GM23338 (cell line): ENCODE results near the gene COA6. TPM values are rescaled to one million over a fixed set of nuclear protein-coding genes. Genes with fewer than 3 reads are reported as not detected.

Source experiments
- ATAC-seq: fragments of 200-7000 bp; cut with Tn5 transposase; 3 replicates; pipeline ENCODE4 v1.9.1; 2020
- DNase-seq: peaks from one replicate; pipeline ENCODE4 v3.0.0-alpha.2; 2015; ENCODE audit warnings: low spot score
- H2AFZ ChIP-seq: fragments of 200-600 bp; sonication (generic); 2 replicates; pipeline ENCODE4 v1.8.0; 2016; ENCODE audit warnings: antibody characterized with exemption, mild to moderate bottlenecking, moderate library complexity
- H3F3A ChIP-seq: fragments of 200-600 bp; sonication (generic); replicated peaks from 2 replicates; pipeline ENCODE4 v1.8.0; 2017; ENCODE audit warnings: antibody characterized with exemption, mixed run types, low read depth
- H3K27ac ChIP-seq: fragments of 200-600 bp; sonication (generic); 2 replicates; pipeline ENCODE4 v1.6.1; 2016; ENCODE audit warnings: low read depth
- H3K27me3 ChIP-seq: fragments of 200-600 bp; sonication (generic); 2 replicates; pipeline ENCODE4 v1.8.0; 2016; ENCODE audit warnings: mild to moderate bottlenecking, mixed run types, moderate library complexity; ENCODE audit not compliant: insufficient read depth
- H3K36me3 ChIP-seq: fragments of 200-600 bp; sonication (generic); 2 replicates; pipeline ENCODE4 v1.8.0; 2016; ENCODE audit warnings: mild to moderate bottlenecking; ENCODE audit not compliant: insufficient read depth
- H3K4me1 ChIP-seq: fragments of 200-600 bp; sonication (generic); 2 replicates; pipeline ENCODE4 v1.8.0; 2016; ENCODE audit warnings: mild to moderate bottlenecking, moderate library complexity; ENCODE audit not compliant: insufficient read depth
- H3K4me2 ChIP-seq: fragments of 200-600 bp; sonication (generic); 2 replicates; pipeline ENCODE4 v1.7.1; 2017; ENCODE audit warnings: mixed run types
- H3K4me3 ChIP-seq: fragments of 200-600 bp; sonication (generic); 2 replicates; pipeline ENCODE4 v1.6.1; 2016; ENCODE audit warnings: mixed run types
- H3K79me2 ChIP-seq: fragments of 200-600 bp; sonication (generic); replicated peaks from 2 replicates; pipeline ENCODE4 v1.8.0; 2017; ENCODE audit warnings: mild to moderate bottlenecking; ENCODE audit not compliant: insufficient read depth
- H3K9me2 ChIP-seq: fragments of 200-600 bp; sonication (generic); 2 replicates; pipeline ENCODE4 v1.8.0; 2017; ENCODE audit not compliant: insufficient read depth
- H4K20me1 ChIP-seq: fragments of 200-600 bp; sonication (generic); replicated peaks from 2 replicates; pipeline ENCODE4 v1.8.0; 2017; ENCODE audit warnings: mild to moderate bottlenecking; ENCODE audit not compliant: insufficient read depth
- H3K27ac Mint-ChIP-seq: 2 replicates; pipeline ENCODE4 v1.8.0; 2020; ENCODE audit warnings: inconsistent platforms, mild to moderate bottlenecking, moderate library complexity, mixed read lengths
- H3K27me3 Mint-ChIP-seq: 3 replicates; pipeline ENCODE4 v1.8.0; 2022; ENCODE audit warnings: low read depth, mild to moderate bottlenecking, moderate library complexity, mixed read lengths, inconsistent platforms; ENCODE audit not compliant: insufficient read depth, poor library complexity
- H3K36me3 Mint-ChIP-seq: 3 replicates; pipeline ENCODE4 v1.8.0; 2021; ENCODE audit warnings: low read depth, mild to moderate bottlenecking, inconsistent platforms, moderate library complexity, mixed read lengths
- H3K4me1 Mint-ChIP-seq: 3 replicates; pipeline ENCODE4 v1.8.0; 2020; ENCODE audit warnings: mild to moderate bottlenecking, inconsistent platforms, mixed read lengths
- H3K4me3 Mint-ChIP-seq: 3 replicates; pipeline ENCODE4 v1.8.0; 2021; ENCODE audit warnings: moderate library complexity, mild to moderate bottlenecking, inconsistent platforms, mixed read lengths
- H3K9me3 Mint-ChIP-seq: 3 replicates; pipeline ENCODE4 v1.8.0; 2020; ENCODE audit warnings: moderate library complexity, mild to moderate bottlenecking, inconsistent platforms, mixed read lengths
- CREB1 ChIP-seq: fragments of 250-450 bp; sonication (Bioruptor Pico); IDR thresholded peaks from 2 replicates; pipeline ENCODE4 v1.5.0; 2020; ENCODE audit warnings: low read depth, mild to moderate bottlenecking, moderate library complexity
- CTCF ChIP-seq, 2 experiments: fragments of 200-600 bp in 1 of 2; sonication (generic) in 1 of 2; conservative IDR thresholded peaks; 2 replicates each; pipeline versions ENCODE4 v1.5.1 to v1.6.1; 2016 to 2017; ENCODE audit warnings: antibody characterized with exemption in 2 of 2, low read depth in 2 of 2, mild to moderate bottlenecking in 2 of 2, moderate library complexity in 1 of 2
- ETS1 ChIP-seq: IDR thresholded peaks from 2 replicates; pipeline ENCODE4 v1.6.1; 2016; ENCODE audit warnings: antibody characterized with exemption
- EZH2 ChIP-seq: fragments of 200-600 bp; sonication (generic); IDR thresholded peaks from one replicate; pipeline ENCODE4 v1.8.0; 2017; ENCODE audit warnings: antibody characterized with exemption, mild to moderate bottlenecking, low read depth; ENCODE audit not compliant: unreplicated experiment
- EZH2phosphoT487 ChIP-seq: fragments of 200-600 bp; sonication (generic); IDR thresholded peaks from one replicate; pipeline ENCODE4 v1.8.1; 2018; ENCODE audit warnings: antibody characterized with exemption; ENCODE audit not compliant: unreplicated experiment
- JUNB ChIP-seq: IDR thresholded peaks from one replicate; pipeline ENCODE4 v1.6.1; 2016; ENCODE audit warnings: antibody characterized with exemption; ENCODE audit not compliant: unreplicated experiment
- NANOG ChIP-seq: IDR thresholded peaks from 2 replicates; pipeline ENCODE4 v1.6.1; 2016; ENCODE audit warnings: antibody characterized with exemption, borderline replicate concordance
- POLR2AphosphoS5 ChIP-seq: IDR thresholded peaks from 2 replicates; pipeline ENCODE4 v1.6.1; 2016; ENCODE audit warnings: antibody characterized with exemption, low read depth
- REST ChIP-seq: IDR thresholded peaks from one replicate; pipeline ENCODE4 v1.6.1; 2018; ENCODE audit warnings: antibody characterized with exemption; ENCODE audit not compliant: unreplicated experiment
- STAT1 ChIP-seq: IDR thresholded peaks from one replicate; pipeline ENCODE4 v1.6.1; 2016; ENCODE audit warnings: antibody characterized with exemption; ENCODE audit not compliant: unreplicated experiment
- ZNF114 ChIP-seq: fragments of 250-450 bp; sonication (Bioruptor Pico); IDR thresholded peaks from 2 replicates; pipeline ENCODE4 v1.5.0; 2020; ENCODE audit warnings: mild to moderate bottlenecking, moderate library complexity
- ZNF331 ChIP-seq: fragments of 250-450 bp; sonication (Bioruptor Pico); IDR thresholded peaks from 2 replicates; pipeline ENCODE4 v1.5.0; 2020; ENCODE audit warnings: low read depth, mild to moderate bottlenecking, moderate library complexity
- ZNF462 ChIP-seq: fragments of 250-450 bp; sonication (Bioruptor Pico); IDR thresholded peaks from 2 replicates; pipeline ENCODE4 v1.5.0; 2020; ENCODE audit warnings: mild to moderate bottlenecking, moderate library complexity
- polyA plus RNA-seq: library from polyadenylated mRNA; unstranded; fragments of >200 nt; fragmentation: Nextera tagmentation; extraction: Ambion mirVana; gene quantifications from 2 replicates; pipeline ENCODE4 v1.2.1, GENCODE V29; 2016
- total RNA-seq: library from RNA; depleted of rRNA; stranded (reverse); fragments of >200 nt; shearing (Covaris generic); gene quantifications from 2 replicates; pipeline ENCODE4 v1.2.3, GENCODE V29; 2014

Gene COA6
- total and polyA plus RNA-seq, 2 experiments from 2014 or later: 20.7 to 156 TPM

GRCh38 chr1:234324821-234325220 is 48.4 kb upstream of the COA6 start:
- Histone ChIP-seq H3K4me1 (no peaks in the 10 kb centered on the region), H4K20me1 (no peaks in the 10 kb centered on the region), H3K36me3 (no peaks in the 10 kb centered on the region), H3K9me2 (no peaks in the 10 kb centered on the region), H3K27me3 (peaks cover 4% of the 10 kb centered on the region; the same call in 1 of the 2 replicates), H3K27ac (no peak overlapping the region), H2AFZ (no peak overlapping the region), H3K4me3 (no peak overlapping the region), H3F3A (no peaks in the 10 kb centered on the region), H3K4me2 (no peak overlapping the region), H3K79me2 (no peaks in the 10 kb centered on the region)
- Mint-ChIP-seq H3K36me3 (no peaks in the 10 kb centered on the region), H3K4me3 (no peak overlapping the region), H3K27ac (no peak overlapping the region), H3K9me3 (no peaks in the 10 kb centered on the region), H3K27me3 (peaks cover 4% of the 10 kb centered on the region), H3K4me1 (peaks cover 10% of the 10 kb centered on the region; the same call in 2 of the 3 replicates)
- TF ChIP-seq ZNF114: no peak
- no peak for TF ChIP-seq EZH2
- TF ChIP-seq ZNF462 (CRISPR knock-in tag): no peak
- TF ChIP-seq POLR2AphosphoS5: no peak
- TF ChIP-seq JUNB: no peak
- no peak for TF ChIP-seq ZNF331 (CRISPR knock-in tag)
- no peak for TF ChIP-seq STAT1
- no peak for TF ChIP-seq ETS1
- TF ChIP-seq EZH2phosphoT487: no peak
- no peak for TF ChIP-seq CREB1 (CRISPR knock-in tag)
- TF ChIP-seq CTCF (conservative IDR thresholded peaks at IDR 0.05; ENCODE audit: low read depth in 2 of 2): no peak
- no peak for TF ChIP-seq NANOG
- no peak for TF ChIP-seq REST
- DNase-seq (no peak), ATAC-seq (no peak)
